NCI-H1436 treated with DMSO at 0.1 percent for 48 hours (cell line): ENCODE measurements around the gene SNRPB.

Experiments
- DNase-seq: peaks from one replicate; lab custom pipeline; 2025; lab: John Stamatoyannopoulos, UW

The SNRPB gene

DNA sequence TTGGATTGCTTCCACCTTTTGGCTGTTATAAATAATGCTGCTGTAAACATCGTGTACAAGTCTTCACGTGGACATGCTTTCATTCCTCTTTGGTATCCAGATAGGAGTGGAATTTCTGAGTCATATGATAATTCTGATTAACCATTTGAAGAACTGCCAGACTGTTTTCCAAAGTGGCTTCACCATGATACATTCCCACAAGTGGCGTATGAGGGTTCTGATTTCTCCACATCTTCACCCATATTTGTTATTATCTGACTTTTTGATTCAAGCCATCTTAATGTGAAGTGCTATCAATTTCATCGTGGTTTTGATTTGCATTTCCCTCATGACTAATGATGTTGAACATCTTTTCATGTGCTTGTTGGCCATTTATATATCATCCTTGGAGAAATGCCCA lies 2.9 kb upstream of the SNRPB start:
- DNase-seq = no peak

DNA sequence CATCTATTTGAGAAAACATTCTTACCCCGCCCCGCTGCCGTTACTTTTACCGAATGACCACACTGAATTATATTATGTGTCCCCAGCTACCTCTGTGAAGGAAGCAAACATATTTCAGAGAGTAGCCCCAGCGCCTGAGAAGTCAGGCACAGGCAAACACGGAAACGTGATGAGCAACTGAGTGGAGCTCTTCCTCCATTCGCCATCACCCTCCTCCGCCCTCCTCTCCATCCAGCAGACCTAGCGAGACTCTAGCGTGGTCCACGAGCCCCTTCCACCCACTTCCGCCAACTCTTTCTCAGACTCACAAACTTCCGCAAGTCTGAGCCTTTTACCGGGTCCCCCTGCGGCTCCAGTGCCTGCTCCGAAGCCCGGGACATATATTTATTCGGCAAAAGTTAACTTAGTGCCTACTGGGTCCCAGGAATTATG lies 582 bp downstream of the SNRPB start:
- no peak for DNase-seq

DNA sequence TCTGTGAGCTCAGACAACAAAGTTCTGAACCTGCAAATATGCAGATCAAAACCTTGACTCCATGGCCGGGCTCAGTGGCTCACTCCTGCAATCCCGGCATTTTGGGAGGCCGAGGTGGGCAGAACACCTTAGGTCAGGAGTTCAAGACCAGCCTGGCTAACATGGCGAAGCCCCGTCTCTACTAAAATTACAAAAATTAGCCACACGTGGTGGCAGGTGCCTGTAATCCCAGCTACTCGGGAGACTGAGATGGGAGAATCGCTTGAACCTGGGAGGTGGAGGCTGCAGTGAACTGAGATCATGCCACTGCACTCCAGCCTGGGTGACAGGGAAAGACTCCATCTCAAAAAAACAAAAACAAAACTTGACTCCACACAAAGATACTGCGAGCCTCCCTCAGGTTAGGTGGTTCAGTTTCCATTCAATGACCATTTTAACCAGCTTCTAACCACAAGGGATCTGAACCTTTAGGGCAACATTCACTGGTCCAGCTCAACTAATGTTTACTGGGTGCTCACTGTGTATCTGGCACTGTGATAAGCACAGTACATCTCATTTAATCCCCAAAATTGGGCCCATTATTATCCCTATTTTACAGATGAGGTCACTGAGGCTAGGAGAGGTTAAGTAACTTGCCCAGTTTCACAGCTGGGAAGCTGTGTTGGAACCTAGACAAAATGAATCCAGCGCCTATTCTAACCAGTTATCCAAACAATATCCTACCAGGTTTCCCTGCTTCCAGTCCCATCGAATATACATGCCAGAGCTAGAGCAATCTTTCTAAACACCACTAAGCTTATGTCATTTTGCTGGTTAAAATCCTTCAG lies 1.8 kb downstream of the SNRPB start:
- no peak for DNase-seq

DNA sequence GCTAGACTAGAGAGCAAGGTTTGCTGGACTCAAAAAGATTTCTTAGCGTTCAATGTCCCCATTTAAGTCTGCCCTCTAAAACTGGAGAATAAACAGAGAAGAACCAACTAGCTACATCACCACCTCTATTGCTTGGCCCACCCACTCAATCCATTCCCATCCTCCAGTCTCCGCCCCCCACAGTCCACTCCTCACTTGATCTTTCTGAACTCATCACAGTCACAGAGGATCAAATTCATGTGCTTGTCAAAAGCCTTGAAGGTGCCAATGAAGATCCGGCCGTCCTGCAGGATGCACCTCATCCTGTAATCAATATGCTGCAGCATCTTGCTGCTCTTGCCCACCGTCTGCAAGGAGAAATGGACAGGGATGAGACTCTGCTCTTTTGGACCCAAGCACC lies 3.2 kb downstream of the SNRPB start:
- DNase-seq = no peak

DNA sequence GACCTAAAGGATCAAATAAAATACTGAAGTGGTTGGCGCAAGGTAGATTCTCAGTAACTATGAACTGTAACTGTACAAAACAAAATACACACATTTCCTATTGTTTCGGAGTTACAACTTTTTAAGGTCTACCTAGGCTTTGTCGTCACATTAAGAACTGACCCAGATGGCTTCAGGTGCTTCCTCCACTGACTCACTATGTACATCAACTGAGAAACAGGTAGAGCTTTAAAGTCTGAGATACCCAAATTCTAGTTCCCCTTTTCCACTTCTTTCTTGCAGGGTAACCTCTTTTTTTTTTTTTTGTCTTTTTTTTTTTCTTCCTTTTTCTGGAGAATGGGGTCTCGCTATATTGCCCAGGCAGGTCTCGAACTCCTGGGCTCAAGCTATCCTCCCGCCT lies 5.5 kb downstream of the SNRPB start:
- DNase-seq = no peak

DNA sequence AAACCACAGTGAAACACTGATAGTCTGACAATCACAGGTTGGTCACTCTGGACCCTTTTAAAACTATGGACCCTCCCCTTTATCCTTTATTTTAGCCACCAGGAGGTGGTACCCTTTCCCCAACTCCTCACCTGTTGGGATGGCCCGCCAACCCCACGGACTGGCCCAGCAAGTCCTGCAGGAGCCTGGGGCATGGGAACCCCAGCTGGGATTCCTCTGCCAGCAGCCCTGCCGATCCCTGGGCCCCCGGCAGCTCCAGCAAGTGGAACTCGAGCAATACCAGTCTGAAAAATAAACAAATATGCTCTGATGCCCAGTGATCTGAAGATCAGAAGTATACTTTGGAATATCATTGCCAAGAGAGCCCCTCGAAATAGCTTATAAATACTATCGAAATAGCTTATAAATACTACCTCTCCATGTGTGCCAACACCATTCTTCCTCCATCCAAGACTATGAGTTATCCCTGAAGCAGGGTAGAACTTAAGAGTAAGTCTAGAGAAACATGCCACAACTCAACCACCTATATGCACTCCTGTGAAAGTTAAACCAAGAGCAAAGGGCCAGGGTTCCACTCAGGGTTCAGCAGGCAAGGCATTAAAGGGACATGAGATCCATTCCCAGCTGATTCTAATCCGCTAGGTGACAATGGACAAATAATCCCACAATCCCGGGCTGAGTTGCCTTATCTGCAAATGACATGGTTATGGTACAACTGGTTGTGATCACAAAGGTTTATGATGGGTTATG lies 6.8 kb downstream of the SNRPB start:
- no peak for DNase-seq

DNA sequence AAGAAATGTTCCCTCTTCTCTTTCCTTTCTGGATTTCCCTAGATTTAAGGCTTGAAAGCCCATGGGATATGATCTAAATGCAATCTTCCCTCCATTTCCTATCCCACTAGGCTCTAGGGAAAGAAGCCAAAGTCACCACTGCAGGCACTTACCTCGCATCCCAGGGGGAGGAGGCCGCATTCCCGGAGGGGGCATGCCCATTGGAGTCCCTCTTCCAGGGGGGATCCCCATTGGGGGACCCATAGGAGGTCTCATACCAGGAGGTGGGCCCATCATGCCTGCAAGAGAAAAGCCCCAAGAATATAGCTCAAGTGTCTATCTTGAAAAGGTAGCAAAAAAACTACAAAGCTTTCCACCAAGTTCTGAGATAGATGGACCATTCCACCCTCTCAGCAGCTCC lies 8.1 kb downstream of the SNRPB start:
- DNase-seq = no peak

DNA sequence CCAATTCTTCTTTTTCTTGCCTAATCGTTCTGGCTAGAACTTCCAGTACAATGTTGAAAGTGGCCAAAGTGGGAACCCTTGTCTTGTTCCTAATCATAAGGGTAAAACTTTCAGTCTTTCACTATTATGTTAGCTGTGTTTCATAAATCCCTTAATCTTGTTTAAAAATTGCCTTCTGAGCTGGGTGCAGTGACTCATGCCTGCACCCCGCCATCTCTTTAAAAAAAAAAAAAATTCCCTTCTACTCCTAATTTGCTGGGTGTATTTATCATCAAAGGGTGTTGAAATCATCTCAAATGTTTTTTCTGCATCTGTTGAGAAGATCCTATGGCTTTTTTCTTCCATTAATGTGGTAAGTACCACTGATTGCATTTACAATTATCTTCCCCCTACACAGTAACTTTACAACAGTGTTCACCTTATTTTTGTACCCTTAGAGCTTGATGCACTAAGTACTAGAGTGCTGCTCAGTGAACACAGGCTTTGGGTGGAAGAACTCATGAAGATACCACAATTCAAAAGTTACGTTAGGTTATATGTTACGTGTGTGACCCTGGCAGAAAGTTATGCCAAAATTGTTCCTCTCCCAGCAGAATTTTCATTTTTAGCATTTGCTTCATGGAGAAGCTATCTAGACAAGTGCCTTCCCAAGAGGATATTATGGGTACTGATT lies 9.7 kb downstream of the SNRPB start:
- no peak for DNase-seq

DNA sequence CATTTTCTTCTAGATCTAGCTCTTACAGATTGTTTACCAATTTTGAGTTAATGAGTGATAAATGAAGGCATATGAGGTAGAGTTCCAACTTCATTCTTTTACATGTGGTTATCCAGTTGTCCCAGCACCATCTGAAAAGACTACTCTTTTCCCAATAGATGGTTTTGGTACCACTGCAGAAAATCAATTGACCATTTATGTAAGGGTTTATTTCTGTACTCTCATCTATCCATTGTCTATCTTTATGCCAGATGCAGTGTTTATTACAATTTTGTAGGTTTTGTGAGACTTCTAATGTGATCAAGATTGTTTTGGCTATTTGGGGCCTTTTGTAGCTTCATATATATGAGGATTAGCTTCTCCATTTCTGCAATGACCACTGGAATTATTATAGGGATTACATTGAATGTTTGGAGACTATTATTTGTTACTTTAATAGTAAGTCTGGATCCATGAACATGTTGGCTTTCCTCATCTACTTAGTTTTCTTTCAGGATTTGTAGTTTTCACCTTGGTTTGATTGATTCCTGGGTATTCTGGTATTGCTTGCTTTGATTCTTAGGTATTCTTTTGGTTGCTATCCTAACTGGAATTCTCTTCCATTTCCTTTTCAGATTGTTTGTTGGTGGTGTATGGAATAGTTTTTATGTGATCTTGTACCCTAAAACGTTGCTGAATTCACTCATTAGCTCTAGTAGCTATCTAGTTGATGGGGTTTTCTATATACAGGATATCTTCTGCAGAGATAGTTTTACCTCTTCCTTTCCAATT lies 10.4 kb downstream of the SNRPB start:
- no peak for DNase-seq

DNA sequence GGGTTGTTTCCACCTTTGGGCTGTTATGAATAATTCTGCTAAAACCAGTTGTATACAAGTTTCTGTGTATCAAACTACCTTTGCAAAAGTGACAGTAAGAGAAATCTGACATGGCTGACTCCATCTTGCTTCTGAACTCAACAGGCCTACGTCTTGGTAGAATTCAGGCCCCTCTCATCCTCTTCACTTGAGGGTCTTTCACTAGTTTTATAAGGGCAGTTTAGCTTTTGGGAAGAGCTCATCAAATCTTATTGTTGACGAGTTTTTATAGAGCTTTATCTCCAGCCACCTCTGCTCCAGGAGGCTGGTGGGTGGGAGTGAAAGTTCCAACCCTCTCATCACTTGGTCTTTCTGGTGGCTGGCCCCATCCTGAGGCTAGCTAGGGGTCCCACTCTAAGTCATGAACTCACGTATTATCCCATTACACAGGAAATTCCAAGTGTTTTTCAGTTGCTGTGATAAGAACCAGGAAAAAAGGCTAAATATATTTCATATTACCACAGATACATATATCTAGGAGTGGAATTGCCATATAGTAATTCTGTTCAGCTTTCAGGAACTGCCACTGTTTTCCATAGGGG lies 11.6 kb downstream of the SNRPB start:
- no peak for DNase-seq

DNA sequence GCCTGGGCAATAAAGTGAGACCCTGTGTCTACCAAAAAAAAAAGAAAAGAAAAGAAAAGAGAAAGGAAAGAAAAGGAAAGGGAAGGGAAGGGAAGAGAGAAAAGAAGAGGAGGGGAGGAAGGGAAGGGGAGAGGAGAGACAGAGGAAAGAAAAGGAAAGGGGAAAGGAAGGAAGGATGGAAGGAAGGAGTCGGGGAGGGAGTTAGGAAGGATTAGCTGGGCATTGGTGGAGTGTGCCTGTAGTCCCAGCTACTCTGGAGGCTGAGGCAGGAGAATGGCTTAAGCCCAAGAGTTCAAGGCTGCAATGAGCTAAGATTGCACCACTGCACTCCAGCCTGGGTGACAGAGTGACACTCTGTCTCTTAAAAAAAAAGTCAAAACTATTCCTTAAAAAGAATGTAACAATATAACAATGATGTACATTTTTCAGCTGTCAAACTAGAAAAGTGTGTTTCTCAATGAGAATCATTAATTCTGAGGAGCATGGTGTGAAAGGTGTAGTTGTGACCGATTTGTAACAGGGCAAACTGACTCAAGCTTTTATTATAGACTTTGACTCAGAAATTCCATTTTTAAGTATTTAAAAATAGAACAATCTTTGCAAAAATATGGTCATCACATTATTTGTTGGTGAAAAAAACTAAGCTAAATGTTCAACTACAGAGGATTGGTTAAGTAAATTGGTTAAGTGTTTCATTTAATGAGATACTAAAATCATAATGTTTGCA lies 14.7 kb downstream of the SNRPB start:
- DNase-seq = no peak

DNA sequence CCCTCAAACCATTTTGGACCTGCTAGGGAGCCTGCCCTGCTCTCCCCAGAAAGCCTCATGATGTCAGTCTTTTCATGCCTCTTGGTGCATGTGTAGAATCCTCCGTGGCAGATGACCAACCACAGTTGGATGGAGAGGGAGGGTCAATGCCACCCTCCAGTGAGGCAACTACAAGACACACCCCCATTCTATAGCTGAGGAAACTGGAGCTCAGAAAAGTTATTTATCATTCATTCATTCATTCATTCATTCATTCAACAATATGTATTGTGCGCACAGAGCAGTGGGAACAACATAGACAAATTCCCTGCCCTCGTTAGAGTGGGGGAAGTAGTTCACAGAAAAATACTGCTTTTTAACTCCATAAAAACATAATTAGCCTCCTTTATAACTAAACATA lies 16.8 kb downstream of the SNRPB start:
- DNase-seq = no peak

DNA sequence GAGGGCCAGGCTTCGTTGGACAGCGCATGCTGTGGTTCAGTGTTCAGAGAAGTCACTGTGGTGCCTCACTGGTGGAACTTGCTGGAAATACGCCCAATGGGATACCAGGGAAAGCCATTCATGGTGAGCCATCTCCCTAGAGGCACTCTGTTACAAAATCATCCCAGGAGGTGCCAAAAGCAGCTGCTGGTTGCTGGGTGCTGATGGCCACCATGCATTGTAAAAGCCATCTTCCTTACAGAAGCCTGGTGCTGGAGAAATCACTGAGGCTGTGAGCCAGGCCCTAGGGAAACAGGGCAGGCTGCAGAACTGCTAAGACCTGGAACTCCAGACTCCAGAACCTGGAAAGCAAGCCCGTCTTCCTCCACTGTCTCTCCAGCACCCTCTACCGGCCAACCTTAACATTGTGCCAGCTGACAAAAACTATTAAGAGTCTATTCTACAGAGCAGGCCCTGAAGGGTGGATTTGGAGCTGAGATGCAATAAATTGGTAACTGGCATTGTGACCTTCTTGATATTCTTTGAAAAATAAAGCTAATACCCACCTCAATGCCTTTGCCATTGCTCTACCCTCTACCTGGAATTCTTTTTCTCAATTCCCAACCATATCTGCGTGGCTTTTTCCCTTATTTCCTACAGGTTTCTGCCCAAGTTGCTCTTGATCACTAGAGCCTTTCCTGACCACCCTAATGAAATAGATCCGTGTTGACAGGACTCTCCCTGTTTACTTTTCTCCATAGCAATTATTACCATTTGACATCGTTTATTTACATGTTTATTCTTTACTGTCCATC lies 18.5 kb downstream of the SNRPB start:
- DNase-seq = no peak

DNA sequence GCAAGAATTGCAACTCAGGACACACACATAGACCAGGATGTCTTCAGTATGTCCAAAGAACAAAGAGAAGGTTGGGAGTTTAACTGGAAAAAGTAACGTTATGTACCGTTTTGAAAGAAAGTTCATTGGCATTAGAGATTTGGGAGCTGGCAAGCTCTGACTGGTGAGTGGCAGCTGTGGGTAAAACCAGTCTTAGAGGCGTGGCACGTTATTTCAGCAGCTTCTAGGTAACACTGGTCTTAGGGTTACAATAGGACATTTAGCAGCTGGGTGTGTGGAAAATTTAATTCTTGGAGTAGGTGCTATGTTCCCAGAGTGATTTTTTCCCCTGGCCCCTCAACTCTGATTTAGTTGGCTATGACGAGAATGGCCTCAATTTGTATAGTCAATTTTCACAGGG lies 19.2 kb downstream of the SNRPB start:
- no peak for DNase-seq

DNA sequence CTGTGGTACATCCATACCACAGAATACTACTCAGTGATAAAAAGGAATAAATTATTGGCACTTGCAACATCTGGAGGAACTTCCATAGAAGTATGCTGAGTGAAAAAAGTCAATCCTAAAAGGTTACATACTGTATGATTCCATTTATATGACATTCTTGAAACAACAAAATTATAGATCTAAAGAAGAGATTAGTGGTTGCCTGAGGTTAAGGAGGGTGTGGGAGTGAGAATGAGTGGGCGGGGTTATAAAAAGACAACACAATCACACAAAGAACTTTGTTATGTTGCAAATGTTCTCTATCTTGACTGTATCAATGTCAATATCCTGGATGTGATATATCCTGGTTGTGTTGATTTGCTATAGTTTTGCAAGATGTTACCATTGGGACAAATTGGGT lies 21.2 kb downstream of the SNRPB start:
- DNase-seq = no peak

DNA sequence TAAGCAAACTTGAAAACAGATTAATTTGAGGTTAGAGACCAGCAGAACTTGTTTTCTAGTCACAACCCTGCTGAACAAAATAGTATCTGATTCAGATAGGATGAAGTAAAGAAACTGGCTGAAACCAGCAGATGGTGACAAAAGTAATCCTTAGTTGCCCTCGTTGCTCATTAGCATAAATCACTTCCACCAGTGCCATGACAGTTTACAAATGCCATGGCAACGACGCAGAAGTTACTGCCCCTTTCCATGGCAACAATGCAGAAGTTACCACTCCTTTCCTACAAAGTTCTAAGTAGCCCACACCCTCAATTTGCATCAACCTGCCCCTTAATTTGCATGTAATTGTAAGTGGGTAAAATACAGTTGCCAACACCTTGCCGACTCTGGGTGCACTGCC lies 23.7 kb downstream of the SNRPB start:
- DNase-seq = no peak

DNA sequence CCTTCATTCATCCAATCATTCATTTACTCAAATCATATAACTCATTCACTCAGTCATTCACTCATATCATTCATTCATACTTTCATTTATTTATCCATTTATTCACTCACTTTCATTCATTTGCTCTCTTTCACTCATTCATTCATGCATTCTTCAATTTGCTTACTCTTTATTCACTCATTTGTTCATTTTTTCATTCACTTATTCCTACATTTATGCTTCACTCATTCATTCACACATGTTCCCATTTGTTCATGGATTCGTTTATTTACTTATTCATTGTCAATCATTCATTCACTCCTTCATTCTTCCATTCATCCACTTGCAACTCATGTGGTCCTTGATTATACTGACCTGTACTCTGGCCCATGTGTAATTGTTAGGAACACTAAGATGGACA lies 39.4 kb downstream of the SNRPB start:
- no peak for DNase-seq

DNA sequence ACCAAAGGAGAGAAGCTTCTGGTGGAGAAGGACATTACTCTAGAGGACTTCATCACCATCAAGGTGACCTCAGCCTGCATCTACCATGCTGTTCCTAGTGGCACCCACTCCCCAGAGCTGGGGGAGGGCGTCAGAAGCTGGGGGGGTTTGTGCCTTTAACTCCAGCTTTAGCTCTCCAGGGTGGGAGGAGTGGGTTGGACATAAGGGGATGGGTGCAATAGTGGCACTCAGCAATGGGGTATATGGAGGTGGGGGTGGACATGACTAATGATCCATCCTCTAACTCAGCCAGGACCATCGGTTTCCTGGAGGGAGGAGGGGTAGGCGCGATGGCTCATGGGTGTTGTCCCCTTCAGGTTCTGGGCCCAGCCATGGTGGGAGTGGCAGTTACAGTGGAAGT lies 40.1 kb downstream of the SNRPB start:
- no peak for DNase-seq

DNA sequence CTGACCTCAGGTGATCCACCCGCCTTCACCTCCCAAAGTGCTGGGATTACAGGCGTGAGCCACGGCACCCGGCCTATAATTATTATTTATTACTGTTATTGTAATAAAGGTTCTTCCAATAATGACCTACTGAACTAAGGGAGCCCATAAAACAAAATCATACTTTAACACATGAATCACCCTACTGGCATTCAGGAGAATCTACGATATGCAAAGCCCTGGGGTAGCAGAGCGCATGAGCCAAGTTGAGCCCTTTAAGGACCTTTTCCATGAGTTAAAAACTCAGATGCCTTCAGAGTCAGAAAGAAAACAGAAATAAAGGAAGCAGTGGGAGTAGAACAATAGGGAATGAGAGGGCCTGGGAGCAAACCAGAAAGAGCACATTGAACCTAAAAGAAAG lies 41.5 kb downstream of the SNRPB start:
- DNase-seq = no peak

DNA sequence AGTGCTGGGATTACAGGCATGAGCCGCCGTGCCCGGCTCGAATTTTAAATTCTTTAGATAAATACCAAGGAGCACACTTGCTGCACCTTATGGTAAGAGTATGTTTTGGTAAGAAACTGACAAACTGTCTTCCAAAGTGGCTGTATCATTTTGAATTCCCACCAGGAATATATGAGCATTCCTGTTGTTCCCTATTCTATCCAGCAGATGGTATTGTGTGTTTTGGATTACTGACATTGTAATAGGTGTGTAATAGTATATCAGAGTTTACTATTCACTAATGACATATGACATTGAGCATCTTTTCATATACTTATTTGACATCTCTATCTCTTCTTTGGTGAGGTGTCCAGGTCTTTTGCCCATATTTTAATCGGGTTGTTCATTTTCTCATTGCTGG lies 49.3 kb downstream of the SNRPB start:
- no peak for DNase-seq
